H1 (cell line): Measurements from ENCODE around the gene NAAA. TPM values are rescaled to one million over a fixed set of nuclear protein-coding genes. Genes with fewer than 3 reads are reported as not detected.

Experiments used
- CTCF ChIA-PET: fragments of 300-600 bp; sonication (Branson Sonifier 250); formaldehyde crosslinking; loops from one replicate; lab custom pipeline; 2021; ENCODE audit not compliant: partially characterized antibody; lab: Charles Lee
- POLR2A ChIA-PET: fragments of 300-600 bp; sonication (Branson Sonifier 250); formaldehyde crosslinking; loops from one replicate; lab custom pipeline; 2021; ENCODE audit warnings: inconsistent platforms; ENCODE audit not compliant: partially characterized antibody; lab: Charles Lee
- DNase-seq, 2 experiments: peaks; one replicate each; pipeline versions ENCODE4 v3.0.0 to v3.0.0-alpha.2; 2010 to 2022; ENCODE audit warnings: low spot score in 2 of 2, low read depth in 1 of 2, mixed read lengths in 1 of 2
- FAIRE-seq: peaks from 2 replicates; lab custom pipeline; 2011; peaks lifted over from hg19 to GRCh38; lab: Jason Lieb, UNC
- H2AFZ ChIP-seq: 2 replicates; pipeline ENCODE4 v1.8.1; 2012; ENCODE audit warnings: low read length, inconsistent platforms
- H2AK5ac ChIP-seq: 2 replicates; pipeline ENCODE4 v1.6.1; 2013; ENCODE audit warnings: low read depth, low read length
- H2BK120ac ChIP-seq: replicated peaks from 2 replicates; pipeline ENCODE3; 2013; ENCODE audit warnings: low read depth, low read length, inconsistent platforms
- H2BK12ac ChIP-seq: 2 replicates; pipeline ENCODE4 v1.6.1; 2013; ENCODE audit warnings: low read depth, low read length
- H2BK15ac ChIP-seq: 2 replicates; pipeline ENCODE4 v1.6.1; 2013; ENCODE audit warnings: low read length
- H2BK20ac ChIP-seq: 2 replicates; pipeline ENCODE4 v1.6.1; 2013; ENCODE audit warnings: low read length
- H2BK5ac ChIP-seq: 2 replicates; pipeline ENCODE4 v1.6.1; 2013; ENCODE audit warnings: low read depth, low read length
- H3K14ac ChIP-seq: 2 replicates; pipeline ENCODE4 v1.6.1; 2013; ENCODE audit warnings: inconsistent platforms; ENCODE audit not compliant: insufficient read length
- H3K18ac ChIP-seq: 2 replicates; pipeline ENCODE4 v1.6.1; 2013; ENCODE audit warnings: low read length; ENCODE audit errors: extremely low read depth
- H3K23ac ChIP-seq: 2 replicates; pipeline ENCODE4 v1.6.1; 2013; ENCODE audit warnings: inconsistent platforms; ENCODE audit not compliant: insufficient read length
- H3K23me2 ChIP-seq: 2 replicates; pipeline ENCODE4 v1.6.1; 2013; ENCODE audit warnings: low read depth, low read length
- H3K27ac ChIP-seq: 2 replicates; pipeline ENCODE4 v1.6.1; 2011; ENCODE audit warnings: low read depth, low read length, inconsistent platforms
- H3K27me3 ChIP-seq, 4 experiments: replicated peaks in 1 of 4; 1 replicate in 1 of 4; 2 replicates in 3 of 4; pipeline versions ENCODE4 v1.6.1 to v1.8.1; 2011 to 2013; ENCODE audit warnings: low read length in 3 of 4, mild to moderate bottlenecking in 3 of 4, inconsistent platforms in 2 of 4, mixed read lengths in 2 of 4, moderate library complexity in 1 of 4; ENCODE audit not compliant: control insufficient read depth in 3 of 4, insufficient read depth in 3 of 4; ENCODE audit errors: extremely low read depth in 1 of 4
- H3K36me3 ChIP-seq, 4 experiments: 2 replicates each; pipeline versions ENCODE4 v1.6.1 to v1.8.1; 2011 to 2013; ENCODE audit warnings: mild to moderate bottlenecking in 4 of 4, low read length in 3 of 4, moderate library complexity in 2 of 4, control low read depth in 1 of 4, inconsistent platforms in 1 of 4; ENCODE audit not compliant: insufficient read depth in 4 of 4, control insufficient read depth in 2 of 4
- H3K4ac ChIP-seq: replicated peaks from 2 replicates; pipeline ENCODE3; 2013; ENCODE audit warnings: low read length, low read depth, mixed read lengths, inconsistent platforms; ENCODE audit not compliant: insufficient read length
- H3K4me1 ChIP-seq, 4 experiments: replicated peaks in 1 of 4; 1 replicate in 1 of 4; 2 replicates in 3 of 4; pipeline versions ENCODE4 v1.6.1 to v1.8.1; 2011 to 2013; ENCODE audit warnings: low read length in 3 of 4, inconsistent platforms in 2 of 4, mixed read lengths in 1 of 4; ENCODE audit not compliant: insufficient read depth in 4 of 4, control insufficient read depth in 3 of 4
- H3K4me2 ChIP-seq, 2 experiments: 2 replicates each; pipeline versions ENCODE4 v1.6.1 to v1.8.1; 2011 to 2013; ENCODE audit warnings: low read depth in 2 of 2, low read length in 2 of 2, control low read depth in 1 of 2, inconsistent platforms in 1 of 2, mild to moderate bottlenecking in 1 of 2; ENCODE audit not compliant: insufficient read depth in 1 of 2
- H3K4me3 ChIP-seq, 4 experiments: fragments of 200-600, 300-600 bp in 1 of 4; sonication (generic), shearing (Covaris generic), sonication (Bioruptor Twin) in 1 of 4; 2 replicates each; pipeline versions ENCODE4 v1.5.1 to v1.8.1; 2011 to 2016; ENCODE audit warnings: low read length in 4 of 4, low read depth in 3 of 4, control low read depth in 2 of 4, inconsistent platforms in 2 of 4, mild to moderate bottlenecking in 2 of 4, mixed read lengths in 1 of 4, moderate library complexity in 1 of 4; ENCODE audit not compliant: insufficient read depth in 2 of 4; ENCODE audit errors: extremely low read depth in 1 of 4
- H3K56ac ChIP-seq: replicated peaks from 2 replicates; pipeline ENCODE3; 2013; ENCODE audit warnings: low read depth, mild to moderate bottlenecking, mixed read lengths, low read length, inconsistent platforms; ENCODE audit not compliant: insufficient read length
- H3K79me1 ChIP-seq: 2 replicates; pipeline ENCODE4 v1.6.1; 2013; ENCODE audit warnings: low read depth, low read length, control low read depth
- H3K79me2 ChIP-seq, 2 experiments: 2 replicates each; pipeline versions ENCODE4 v1.6.1 to v1.8.1; 2012 to 2013; ENCODE audit warnings: low read length in 2 of 2, mild to moderate bottlenecking in 2 of 2, inconsistent platforms in 1 of 2; ENCODE audit not compliant: insufficient read depth in 2 of 2, control insufficient read depth in 1 of 2
- H3K9ac ChIP-seq, 4 experiments: replicated peaks in 1 of 4; 1 replicate in 1 of 4; 2 replicates in 3 of 4; pipeline versions ENCODE4 v1.6.1 to v1.8.1; 2011 to 2013; ENCODE audit warnings: low read depth in 3 of 4, low read length in 3 of 4, control low read depth in 2 of 4, mild to moderate bottlenecking in 2 of 4, moderate library complexity in 2 of 4, inconsistent platforms in 1 of 4; ENCODE audit errors: extremely low read depth in 1 of 4
- H3K9me3 ChIP-seq, 2 experiments: 2 replicates each; pipeline versions ENCODE4 v1.6.1 to v1.8.1; 2012 to 2013; ENCODE audit warnings: mild to moderate bottlenecking in 2 of 2, moderate library complexity in 2 of 2, control low read depth in 1 of 2, inconsistent platforms in 1 of 2, low read depth in 1 of 2, low read length in 1 of 2, mixed read lengths in 1 of 2; ENCODE audit not compliant: insufficient read depth in 2 of 2
- H4K20me1 ChIP-seq, 2 experiments: replicated peaks in 1 of 2; 2 replicates each; pipeline versions ENCODE3 to v1.8.1; 2011 to 2013; ENCODE audit warnings: inconsistent platforms in 2 of 2, low read length in 2 of 2, mild to moderate bottlenecking in 1 of 2; ENCODE audit not compliant: insufficient read depth in 2 of 2, control insufficient read depth in 1 of 2
- H4K5ac ChIP-seq: 2 replicates; pipeline ENCODE4 v1.6.1; 2013; ENCODE audit warnings: low read length, low read depth, mixed read lengths, inconsistent platforms; ENCODE audit not compliant: insufficient read length
- H4K8ac ChIP-seq: 2 replicates; pipeline ENCODE4 v1.8.0; 2013; ENCODE audit warnings: mild to moderate bottlenecking, moderate library complexity, low read length, inconsistent platforms; ENCODE audit not compliant: insufficient read depth; ENCODE audit errors: extremely low read depth
- H4K91ac ChIP-seq: replicated peaks from 2 replicates; pipeline ENCODE3; 2013; ENCODE audit warnings: low read length, mixed read lengths, inconsistent platforms; ENCODE audit not compliant: insufficient read length
- BCL11A ChIP-seq, 2 experiments: IDR thresholded peaks; one replicate each; pipeline ENCODE4 v1.6.1; 2011; ENCODE audit warnings: low read depth in 2 of 2, low read length in 2 of 2, mild to moderate bottlenecking in 2 of 2
- NANOG ChIP-seq: IDR thresholded peaks from 2 replicates; pipeline ENCODE4 v1.6.1; 2011; ENCODE audit warnings: low read length, low read depth, mild to moderate bottlenecking, inconsistent platforms; ENCODE audit not compliant: insufficient read depth, poor library complexity, severe bottlenecking
- RAD21 ChIP-seq, 2 experiments: IDR thresholded peaks in 1 of 2; conservative IDR thresholded peaks in 1 of 2; 2 replicates each; pipeline ENCODE4 v1.6.1; 2011; ENCODE audit warnings: low read depth in 2 of 2, low read length in 2 of 2, improper control_type of control experiment in 1 of 2, inconsistent platforms in 1 of 2, mild to moderate bottlenecking in 1 of 2, moderate library complexity in 1 of 2
- RBBP5 ChIP-seq: IDR thresholded peaks from 2 replicates; pipeline ENCODE4 v1.7.1; 2012; ENCODE audit warnings: low read depth, mild to moderate bottlenecking, inconsistent platforms, low read length, moderate library complexity, borderline replicate concordance
- SP1 ChIP-seq: IDR thresholded peaks from 2 replicates; pipeline ENCODE4 v1.6.1; 2011; ENCODE audit warnings: low read depth, low read length
- whole genome bisulfite sequencing, 2 experiments: shearing (Covaris generic) in 1 of 2; methylation state at CpG; one replicate each; pipeline versions ENCODE4 v1.1.6 to v1.1.7; 2013 to 2015; ENCODE audit warnings: low lambda C conversion rate in 2 of 2, mixed read lengths in 2 of 2, inconsistent platforms in 1 of 2, low coverage in 1 of 2, missing lambda C conversion rate in 1 of 2; ENCODE audit not compliant: insufficient replicate concordance in 2 of 2, insufficient coverage in 1 of 2, insufficient read length in 1 of 2; ENCODE audit errors: extremely low coverage in 1 of 2, missing lambda C conversion rate in 1 of 2; 5-methylcytosine and 5-hydroxymethylcytosine counted together
- polyA plus RNA-seq, 7 experiments: library from polyadenylated mRNA; depleted of rRNA in 3 of 7; stranded (reverse) in 5 of 7; unstranded in 2 of 7; fragments of >200 nt in 5 of 7; fragments of 200-250 nt in 2 of 7; gene quantifications; 1 replicate in 5 of 7; 2 replicates in 1 of 7; 4 replicates in 1 of 7; pipeline versions ENCODE4 v1.2.1 to v1.2.3, GENCODE V29; 2011 to 2013; ENCODE audit warnings: missing spikeins in 2 of 7, mixed read lengths in 2 of 7
- total RNA-seq: library from RNA; stranded (reverse); fragmentation: NEBNext Ultra II Directional; extraction: Animal tissue kit (Norgen Biotek cat#: 25700); gene quantifications from 2 replicates; pipeline ENCODE4 v1.2.1, GENCODE V29; 2021
- TF ChIP-seq, protein P1 (sequence below): IDR thresholded peaks from 2 replicates; pipeline ENCODE4 v1.6.1; 2011; ENCODE audit warnings: low read depth, mild to moderate bottlenecking, low read length; ENCODE audit not compliant: insufficient read depth

Gene NAAA
- total and polyA plus RNA-seq, 2 of the 8 experiments (the other 6 are each of a cell fraction or from before 2014, with no cell fraction given), result 9.4 to 12.5 TPM

DNA sequence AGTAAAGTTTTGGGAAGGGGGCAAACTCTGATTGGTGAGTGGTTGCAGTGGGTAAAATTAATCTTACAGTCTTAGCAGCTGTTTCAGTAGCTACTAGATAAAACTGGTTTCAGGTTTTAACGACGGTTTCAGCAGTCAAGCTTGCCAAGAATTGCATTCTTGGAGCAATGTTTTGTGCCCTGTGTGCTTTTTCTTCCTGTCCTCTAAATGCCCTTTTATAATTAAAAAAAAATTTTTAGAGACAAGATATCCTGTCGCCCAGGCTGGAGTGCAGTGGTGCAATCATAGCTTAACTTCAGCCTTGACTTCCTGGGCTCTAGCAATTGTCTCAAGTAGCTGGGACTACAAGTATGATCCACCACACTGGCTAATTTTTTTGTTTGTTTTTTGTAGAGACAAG lies 32.3 kb downstream of the NAAA start:
- FAIRE-seq (no peak), DNase-seq (no peak)

More for the DNA sequence above, 32.3 kb downstream of the NAAA start:
- Histone ChIP-seq H2BK12ac (peak overlapping the region; percentile 75; the same call in 1 of the 2 replicates), H2BK5ac (peak overlapping the region; percentile 77), H3K23ac (no peak overlapping the region), H3K4me3 (no peak overlapping the region), H3K18ac (no peak overlapping the region; the same call in 1 of the 2 replicates), H3K9ac (no peak overlapping the region), H4K5ac (peak overlapping the region; percentile 36), H3K9me3 (peaks cover 15 to 20% of the 10 kb centered on the region in 2 experiments), H4K91ac (no peak overlapping the region), H2BK120ac (peak overlapping the region; percentile 72), H3K14ac (no peak overlapping the region), H3K36me3 (no peaks in the 10 kb centered on the region), H3K4me1 (peaks cover 0 to 4% (median 0%) of the 10 kb centered on the region in 4 experiments; a peak in 1 of 7 replicates), H4K8ac (no peak overlapping the region), H3K56ac (no peak overlapping the region), H3K79me2 (no peaks in the 10 kb centered on the region), H2AFZ (no peak overlapping the region), H2AK5ac (no peak overlapping the region), H3K79me1 (no peaks in the 10 kb centered on the region), H3K27ac (no peak overlapping the region), H3K4me2 (no peak overlapping the region), H2BK20ac (0 out of 2 replicates have a peak overlapping the region, but pooled peaks have one; percentile 18), H4K20me1 (no peaks in the 10 kb centered on the region), H2BK15ac (no peak overlapping the region), H3K27me3 (no peaks in the 10 kb centered on the region), H3K23me2 (no peaks in the 10 kb centered on the region), H3K4ac (no peak overlapping the region)
- TF ChIP-seq BCL11A (IDR thresholded peaks at IDR 0.05; ENCODE audit: low read depth in 2 of 2, low read length in 2 of 2) (no peak), SP1 (no peak), RAD21 (IDR thresholded peaks at IDR 0.05 in 1 of 2, conservative IDR thresholded peaks at IDR 0.05 in 1 of 2; ENCODE audit: low read depth in 2 of 2, low read length in 2 of 2) (no peak), RBBP5 (no peak), NANOG (no peak)
- TF ChIP-seq, protein P1, sequence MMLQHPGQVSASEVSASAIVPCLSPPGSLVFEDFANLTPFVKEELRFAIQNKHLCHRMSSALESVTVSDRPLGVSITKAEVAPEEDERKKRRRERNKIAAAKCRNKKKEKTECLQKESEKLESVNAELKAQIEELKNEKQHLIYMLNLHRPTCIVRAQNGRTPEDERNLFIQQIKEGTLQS, result no peak
- WGBS, 2 experiments, result 67% methylated on average over 3 of the region's 3 CpGs; no CpG with 5 or more reads in 1 of the 2 experiments
- ChIA-PET CTCF (interaction anchor here (0.6 to 11.3 kb wide), 5 partner anchors 8 to 201 kb away, joined by 3 to 144 read pairs (median 5); no protein-coding TSS in a partner anchor), POLR2A (interaction anchor here (0.8 to 2.9 kb wide), 3 partner anchors 13 to 235 kb away, joined by 3 to 9 read pairs (median 4); partner anchors contain the start of genes G3BP2 and NAAA)
